ENCODE measurements around the gene COL20A1.

COL20A1 gene

DNA sequence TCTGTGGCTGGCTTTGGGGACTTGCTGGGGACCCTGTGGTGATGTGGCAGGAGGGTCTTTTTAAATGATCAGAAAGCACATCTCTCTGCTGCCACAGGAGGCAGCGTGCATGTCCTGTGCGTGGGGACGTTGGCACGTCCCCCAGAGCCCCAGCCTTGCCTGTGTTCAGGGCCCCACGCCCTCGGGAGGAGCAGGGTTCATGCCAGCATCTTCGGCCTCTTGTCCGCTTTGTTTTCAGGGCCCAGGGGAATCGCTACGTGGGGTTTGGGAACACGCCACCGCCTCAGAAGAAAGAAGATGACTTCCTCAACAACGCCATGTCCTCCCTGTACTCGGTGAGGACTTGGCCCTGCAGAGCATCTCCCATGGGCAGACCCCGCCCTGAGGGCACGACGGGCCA is 14.3 kb upstream of the COL20A1 start:
- FAIRE-seq, result no peak

DNA sequence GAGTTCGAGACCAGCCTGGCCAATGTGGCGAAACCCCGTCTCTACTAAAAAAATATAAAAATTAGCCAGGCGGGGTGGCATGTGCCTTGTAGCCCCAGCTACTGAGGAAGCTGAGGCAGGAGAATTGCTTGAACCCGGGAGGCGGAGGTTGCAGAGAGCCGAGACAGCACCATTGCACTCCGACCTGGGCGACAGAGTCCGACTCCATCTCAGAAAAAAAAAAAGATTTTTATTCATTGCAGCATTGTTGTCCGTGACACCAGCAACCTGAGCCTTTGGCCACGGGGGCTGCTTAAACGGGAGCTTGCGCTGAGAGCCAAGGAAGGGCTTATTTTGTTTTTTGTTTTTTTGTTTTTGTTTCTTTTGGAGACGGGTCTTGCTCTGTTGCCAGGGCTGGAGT is 13.1 kb upstream of the COL20A1 start:
- FAIRE-seq, result no peak

DNA sequence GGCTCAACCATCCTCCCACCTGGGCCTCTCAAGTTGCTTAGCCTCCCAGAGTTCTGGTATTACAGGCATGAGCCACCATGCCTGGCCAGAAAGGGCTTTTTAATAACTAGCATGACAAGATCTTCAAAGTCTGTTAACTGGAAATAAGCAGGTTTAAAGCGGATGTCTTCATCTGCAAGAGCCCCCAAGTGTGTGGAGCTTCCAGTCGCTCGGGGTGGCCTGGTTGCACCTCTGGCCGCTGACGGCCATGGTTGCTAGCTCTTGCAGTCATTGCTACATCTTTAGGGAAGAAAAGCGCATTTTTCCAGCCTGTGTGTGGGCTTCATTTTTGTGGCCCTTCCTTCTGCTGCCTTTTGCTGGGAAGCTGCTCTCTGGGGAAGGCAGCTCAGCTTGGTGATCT is 12.6 kb upstream of the COL20A1 start:
- no peak for FAIRE-seq

DNA sequence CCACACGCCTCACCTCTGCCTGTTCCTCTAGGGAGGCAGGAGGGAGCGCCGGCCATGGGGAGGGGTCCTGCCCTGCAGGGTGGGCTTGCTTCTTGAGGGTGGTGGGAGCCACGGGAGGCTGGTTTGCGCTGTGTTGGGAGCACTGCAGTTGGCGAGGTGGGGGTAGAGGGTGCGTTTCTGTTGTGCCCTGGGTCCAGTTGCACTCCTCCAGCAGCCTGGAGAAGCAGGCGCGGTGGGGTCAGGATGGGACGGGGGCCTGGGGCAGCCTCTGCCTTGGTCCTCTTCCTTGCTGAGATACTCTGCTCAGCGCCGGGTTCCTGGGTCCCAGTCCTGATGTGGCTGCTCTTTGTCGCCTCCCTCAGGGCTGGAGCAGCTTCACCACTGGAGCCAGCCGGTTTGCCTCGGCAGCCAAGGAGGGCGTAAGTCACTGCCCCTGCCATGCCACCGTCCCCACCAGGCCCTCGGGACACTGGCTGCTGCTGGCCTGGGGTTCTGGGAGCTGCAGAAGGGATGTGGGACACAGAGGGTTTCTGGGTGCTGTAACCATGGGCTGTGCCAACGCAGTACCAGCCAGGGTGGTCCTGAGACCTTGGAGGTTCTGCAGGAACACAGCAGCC is 11.9 kb upstream of the COL20A1 start:
- FAIRE-seq, result no peak

DNA sequence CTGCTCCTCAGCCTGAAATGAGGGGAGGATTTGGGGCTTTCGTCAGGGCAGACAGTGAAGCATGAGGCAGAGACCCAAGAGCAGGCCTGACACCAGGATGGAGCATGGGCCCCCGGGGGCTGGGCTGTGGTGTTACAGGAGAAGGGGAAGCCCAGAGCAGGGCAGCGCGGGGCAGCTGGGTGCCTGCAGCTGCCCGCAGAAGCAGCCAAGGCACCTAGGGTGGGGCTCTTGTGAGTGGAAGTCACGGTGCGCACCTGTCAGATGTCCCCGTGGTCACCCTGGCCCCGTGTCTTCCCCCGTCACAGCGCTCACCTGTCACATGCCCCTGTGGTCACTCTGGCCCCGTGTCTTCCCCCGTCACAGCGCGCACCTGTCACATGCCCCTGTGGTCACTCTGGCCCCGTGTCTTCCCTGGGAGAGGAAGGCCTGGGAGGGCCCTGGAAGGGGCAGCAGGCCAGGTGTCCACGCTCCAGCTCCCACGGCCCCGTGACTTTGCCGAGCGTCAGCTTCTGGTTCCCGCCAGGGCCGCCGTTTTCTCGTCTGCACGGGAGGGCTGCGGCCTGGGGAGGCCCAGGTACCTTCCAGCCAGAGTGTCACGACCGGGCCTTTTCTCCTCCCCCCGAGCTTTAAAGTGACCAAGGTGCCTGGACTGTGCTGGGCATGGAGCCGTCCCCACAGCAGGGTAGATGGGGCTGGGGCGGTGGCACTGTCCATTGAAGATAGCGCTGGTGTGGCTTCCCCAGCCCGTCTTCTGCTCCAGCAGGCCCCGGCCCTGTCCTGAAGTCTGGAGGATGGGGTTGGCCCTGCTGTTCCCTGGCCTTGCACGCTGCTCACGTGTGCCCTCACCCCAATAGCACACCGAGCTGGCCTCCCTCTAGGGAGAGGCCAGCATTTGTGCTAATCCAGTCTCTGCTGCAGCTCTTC is 11.0 kb upstream of the COL20A1 start:
- FAIRE-seq, result no peak

DNA sequence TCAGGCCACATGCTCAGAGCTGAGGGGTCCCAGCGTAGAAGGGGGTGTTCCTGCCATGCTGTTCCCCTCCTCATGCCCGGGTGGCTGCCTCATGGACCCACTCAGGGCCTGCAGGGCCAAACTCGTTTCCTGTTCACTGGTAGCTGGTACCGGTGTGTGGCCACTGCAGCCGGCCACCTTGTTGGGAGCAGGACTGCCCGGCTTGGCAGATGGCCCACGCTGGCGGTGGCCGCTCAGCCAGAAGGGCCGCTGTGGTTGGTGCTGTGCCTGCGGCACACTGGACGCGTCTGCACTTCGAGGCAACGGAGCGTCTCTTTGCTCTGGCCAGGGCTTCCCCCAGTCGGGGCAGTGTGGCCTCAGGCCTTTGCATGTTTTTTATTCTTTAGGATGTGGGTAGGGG is 10.0 kb upstream of the COL20A1 start:
- FAIRE-seq, result no peak

DNA sequence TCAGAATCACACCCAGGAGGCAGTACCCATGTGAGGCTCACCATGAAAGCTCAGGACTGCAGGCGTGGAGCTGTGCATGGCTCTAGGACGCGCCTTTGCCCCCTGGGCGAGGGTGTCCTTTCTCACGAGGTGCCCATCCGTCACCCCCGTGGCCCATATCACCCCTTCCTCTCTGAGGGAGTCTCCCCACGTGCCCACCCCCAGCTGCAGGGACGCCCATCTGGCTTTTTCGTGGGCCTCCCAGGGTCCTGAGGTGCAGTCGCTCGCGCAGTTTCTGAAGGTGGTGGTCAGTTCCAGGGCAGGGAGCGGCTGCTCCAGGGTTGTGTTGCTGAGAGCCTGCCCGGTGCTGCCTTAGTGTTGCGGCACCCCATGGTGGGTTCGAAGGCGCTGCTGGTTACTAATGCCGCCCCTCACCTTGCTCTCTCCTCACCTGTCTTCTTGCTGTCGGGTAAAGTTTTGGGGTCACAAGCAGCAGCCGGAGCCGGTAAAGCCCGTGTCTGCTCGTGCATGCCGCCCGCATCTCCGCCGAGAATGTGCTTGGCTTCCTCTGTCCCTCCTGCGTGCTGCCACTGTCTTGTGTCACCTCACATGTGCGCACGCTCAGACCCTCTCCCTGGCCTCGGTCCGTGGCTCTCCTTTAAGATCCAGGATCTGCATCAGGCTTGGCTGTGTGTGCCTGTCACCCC is 9.4 kb upstream of the COL20A1 start:
- no peak for FAIRE-seq

DNA sequence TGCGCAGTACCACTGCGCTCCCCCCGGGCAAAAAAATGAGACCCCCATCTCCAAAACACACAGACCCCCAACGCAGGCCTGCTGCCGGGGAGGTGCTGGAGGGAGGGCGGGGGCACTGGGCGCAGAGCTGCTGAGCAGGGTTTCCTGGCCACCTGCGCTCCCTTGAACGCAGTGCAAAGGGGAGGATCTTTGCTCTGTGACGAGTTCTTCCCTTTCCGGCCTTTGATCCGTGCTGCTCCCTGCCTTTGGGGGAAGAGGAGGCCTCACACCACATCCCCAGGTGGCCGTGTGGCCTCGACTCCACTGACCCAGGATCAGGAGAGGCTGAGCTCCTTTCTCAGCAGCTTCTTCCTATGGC is 8.9 kb upstream of the COL20A1 start:
- FAIRE-seq, result no peak

DNA sequence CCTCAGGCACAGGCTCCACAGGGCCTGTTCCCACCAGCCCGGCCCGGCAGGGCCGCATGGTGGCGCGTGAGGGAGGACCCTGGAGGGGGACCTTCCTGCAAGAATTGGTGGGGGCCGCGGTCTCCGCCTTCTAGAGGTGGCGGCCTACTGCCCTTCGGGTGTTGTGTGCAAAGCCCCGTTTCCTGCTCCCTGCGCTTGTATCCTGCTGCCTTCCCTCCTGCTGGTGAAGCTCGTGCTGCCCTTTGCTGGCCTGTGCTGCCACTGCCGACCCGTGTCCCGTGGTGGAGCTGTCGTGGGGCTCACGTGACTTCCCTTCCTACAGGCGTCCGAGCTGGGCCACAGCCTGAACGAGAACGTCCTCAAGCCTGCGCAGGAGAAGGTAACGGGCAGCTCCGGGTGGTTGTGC is 8.4 kb upstream of the COL20A1 start:
- no peak for FAIRE-seq

DNA sequence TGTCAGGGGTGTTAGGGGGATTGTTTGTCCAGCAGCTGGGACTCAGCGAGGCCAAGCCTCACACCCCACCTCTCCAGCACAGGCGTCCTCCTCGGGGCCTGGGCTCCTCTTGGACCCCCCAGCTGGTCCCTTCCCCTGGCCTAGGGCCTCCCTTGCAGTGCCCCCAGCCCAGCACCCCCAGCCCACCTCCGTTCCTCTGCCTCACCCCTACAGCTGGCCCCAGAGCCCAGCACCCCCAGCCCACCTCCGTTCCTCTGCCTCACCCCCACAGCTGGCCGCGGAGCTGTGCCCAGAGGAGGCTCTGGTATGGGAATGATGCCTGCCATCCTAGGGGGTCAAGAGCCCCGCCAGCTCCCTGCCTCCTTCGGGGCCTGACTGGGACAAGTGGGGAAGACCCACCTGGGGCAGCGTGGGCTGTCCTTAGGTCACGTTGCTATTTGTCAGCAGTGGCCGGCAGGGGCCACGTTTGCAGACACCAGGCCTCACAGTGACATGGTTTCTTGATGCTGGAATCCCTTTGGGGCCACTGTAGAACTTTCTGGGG is 7.9 kb upstream of the COL20A1 start:
- no peak for FAIRE-seq

DNA sequence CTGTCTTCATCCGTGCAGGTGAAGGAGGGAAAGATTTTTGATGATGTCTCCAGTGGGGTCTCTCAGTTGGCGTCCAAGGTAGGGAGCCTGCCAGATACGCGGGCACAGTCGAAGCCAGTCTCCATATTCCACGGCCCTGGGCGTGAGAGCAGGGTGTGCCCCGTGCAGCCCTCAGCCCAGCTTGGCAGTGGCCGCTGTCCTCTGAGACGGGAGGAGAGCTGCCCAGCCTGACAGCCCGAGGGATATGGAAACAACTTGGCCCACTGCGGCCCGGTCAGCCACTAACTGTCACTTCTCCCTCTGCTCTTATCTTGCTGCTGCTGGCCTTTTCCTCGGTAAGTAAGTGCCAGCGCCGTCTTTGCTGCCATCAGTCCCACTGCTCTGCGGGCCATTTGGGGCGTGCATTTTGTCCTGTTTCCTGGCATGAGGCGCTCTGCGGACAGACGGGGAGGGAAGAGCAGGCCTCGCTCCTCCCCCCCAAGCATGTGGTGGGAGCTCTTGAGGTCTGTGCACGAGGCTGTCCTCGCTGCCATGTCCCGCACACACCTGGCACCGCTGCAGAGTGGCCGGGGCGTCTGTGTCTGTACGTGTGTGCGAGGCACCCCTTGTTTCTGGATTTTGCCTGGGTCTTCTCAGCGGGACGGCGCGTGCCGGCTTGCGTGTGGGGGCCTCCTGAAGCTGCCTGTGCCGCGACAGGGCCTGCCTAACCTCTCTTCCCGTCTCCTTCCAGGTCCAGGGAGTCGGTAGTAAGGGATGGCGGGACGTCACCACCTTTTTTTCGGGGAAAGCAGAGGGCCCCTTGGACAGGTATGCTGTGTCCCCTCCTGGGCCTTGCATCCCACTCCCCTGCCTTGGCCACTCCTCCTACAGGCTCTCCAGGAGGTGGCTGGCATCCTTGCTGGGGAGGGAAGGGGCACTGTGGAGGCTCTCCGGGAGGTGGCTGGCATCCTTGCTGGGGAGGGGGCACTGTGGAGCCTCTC is 7.1 kb upstream of the COL20A1 start:
- FAIRE-seq, result no peak

DNA sequence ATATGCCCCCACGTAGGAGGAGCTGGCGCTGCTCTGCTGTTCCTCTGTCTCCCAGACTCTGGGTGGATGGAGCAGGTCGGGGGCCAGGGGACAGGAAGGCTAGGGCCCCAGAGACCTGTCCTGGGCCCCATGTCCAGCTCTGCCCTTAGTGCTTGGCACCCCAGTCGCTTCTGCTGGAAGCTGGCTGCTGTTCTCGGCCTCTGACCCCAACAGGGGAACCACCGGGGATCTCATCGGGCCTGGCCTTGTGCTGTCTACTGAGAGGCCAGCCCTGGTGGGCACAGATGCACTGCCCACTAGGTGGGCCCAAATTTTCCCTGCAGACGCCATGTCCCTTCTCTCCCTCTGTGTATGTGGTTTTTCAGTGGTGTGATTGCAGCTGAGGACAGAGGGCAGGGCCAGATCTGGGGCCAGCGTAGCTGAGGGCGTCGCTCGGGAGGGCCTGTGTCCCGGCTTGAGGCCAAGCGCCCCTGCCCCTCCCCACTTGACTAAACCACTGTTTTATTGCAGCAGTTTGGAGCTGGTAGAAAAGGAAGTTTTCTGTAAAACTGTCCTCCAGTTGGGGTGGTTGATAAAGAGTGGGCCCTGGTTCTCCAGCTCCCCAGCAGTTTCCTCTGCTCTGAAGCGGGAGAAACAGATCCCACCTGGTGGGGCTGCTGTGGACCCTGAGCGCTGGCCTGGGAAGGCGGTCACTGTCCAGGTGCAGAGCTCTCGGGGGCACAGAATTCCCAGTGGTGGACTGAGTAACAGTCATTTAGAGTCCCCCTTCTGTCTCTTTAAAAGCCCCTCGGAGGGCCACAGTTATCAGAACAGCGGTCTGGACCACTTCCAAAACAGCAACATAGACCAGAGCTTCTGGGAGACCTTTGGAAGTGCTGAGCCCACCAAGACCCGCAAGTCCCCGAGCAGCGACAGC is 5.9 kb upstream of the COL20A1 start:
- FAIRE-seq, result no peak

DNA sequence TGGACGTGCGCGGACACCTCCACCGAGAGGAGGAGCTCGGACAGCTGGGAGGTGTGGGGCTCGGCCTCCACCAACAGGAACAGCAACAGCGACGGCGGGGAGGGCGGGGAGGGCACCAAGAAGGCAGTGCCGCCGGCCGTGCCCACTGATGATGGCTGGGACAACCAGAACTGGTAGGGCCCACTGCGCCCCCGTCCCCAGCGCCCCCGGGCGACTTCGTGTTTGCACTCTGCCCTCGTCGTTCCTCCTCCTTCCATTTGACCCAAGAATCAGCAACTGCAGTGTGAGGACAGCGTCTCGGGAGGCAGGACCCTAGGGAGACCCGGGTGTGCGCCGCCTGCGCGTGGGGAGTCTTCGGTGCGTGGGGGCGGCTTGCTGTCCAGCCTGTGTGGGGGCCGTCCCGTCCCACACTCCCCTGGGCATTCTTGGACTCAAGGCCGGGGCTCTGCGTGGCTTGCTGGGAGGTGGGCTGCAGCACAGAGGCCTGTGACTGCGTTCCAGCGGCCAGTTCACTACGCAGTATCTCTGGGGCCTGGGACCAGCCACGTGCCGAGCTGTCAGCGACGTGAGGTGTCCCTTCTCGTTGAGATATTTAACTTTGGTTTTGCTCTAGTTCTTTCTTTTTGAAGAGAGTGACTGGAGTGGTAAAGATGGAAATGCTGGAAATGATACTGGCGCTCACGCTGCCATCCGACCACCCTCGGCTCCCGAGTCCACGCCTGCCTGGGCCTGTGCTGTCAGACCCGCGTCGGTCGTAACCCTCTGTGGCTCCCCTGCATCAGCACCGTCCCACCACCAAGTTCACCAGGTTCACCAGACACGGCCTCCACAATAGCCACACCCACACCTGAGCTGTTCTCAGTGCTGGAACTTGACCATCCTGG is 5.0 kb upstream of the COL20A1 start:
- no peak for FAIRE-seq

DNA sequence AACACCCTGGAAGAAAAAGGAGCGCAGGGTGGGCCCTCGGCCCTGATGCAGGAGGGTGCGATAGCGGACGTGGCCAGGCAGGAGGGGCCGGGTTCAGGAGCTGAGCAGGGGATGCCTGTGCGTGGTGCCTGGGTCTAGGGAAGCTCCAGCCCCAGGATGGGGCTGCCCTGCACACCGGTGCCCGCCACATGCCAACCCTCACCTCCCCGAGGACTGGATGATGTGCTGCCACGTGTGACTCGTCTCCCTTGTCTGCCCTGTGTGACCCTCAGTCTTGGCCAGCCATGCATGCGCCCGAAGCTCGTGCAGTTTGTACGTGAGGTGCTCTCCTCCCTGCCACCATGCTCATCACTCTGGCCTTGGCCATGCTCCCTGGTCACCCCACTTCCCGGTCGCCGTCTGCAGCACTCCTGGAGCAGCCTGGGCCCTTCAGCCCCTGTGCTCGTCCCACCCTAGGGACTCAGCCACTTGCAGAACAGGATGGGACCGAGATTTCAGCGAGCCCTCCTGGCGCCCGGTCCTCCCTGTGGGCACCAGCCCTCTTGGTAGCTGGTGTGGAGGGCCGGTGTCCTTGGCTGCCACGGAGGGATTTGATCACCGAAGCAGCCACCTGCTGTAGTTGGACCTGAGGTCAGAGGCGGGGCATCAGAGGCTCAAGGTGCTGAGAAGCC is 4.3 kb upstream of the COL20A1 start:
- no peak for FAIRE-seq

DNA sequence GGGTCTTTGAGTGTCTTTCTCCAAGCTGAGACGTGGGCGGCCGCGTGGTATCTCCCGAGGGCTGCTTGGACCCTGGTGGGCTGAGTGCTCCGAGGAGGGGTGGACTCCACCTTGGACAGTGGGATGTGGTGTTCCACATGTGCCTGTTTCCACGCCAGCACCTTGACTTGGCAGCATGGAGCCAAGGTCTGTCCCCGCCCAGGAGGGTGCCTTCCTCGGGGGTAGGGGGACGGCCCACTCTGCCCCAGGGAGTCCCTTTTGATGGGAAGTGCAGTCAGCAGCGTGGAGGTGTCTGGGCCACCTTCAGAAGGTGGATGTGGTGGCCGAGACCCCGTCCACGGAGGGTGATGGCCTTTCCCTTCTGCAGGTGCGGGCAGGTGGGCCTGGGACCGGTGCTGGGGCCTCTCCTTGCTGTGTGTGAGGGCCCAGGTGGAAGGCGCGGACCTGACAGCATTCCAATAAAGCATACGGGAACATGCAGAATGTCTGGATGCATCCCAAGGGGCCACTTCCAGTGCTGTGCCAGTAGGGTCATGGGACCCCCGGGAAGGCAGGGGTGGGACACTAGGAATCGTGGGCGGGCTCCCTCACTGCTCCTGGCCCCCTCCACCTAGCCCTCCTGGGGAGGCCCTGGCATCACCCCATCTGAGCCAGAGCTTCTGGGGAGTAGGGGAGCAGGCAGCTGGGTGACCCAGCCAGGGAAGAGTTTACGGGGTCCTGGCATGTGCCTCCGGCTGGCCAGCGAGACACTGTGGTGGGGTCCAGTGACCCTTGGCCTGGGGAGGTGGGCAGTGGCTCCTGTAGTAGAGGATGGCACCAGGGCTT is 3.5 kb upstream of the COL20A1 start:
- FAIRE-seq, result no peak

DNA sequence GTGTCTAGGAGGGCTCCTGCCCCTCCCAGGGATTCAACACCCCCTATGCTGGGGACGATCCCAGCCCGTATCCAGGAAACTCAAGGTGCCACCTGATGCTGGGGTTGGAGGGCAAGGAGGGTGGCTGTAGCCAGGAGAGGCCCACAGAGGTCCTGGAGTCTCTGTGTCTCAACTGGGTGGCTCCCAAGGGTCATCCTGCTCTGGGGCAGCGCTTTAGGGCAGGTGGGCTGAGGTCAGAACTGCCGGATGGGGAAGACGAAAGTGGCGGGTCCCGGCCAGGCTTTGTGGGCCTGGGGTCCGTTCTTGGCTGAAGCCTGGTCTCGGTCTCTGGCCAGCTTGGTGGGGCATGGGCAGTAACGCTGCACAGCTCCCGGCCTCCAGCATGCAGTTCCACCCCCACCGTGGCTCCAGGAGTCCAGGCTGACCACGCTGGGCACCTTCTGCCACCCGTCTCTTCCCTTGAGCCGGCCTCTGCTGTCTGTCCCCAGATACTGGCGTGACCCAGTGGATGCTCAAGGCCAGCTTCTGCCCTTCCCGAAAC is 2.8 kb upstream of the COL20A1 start:
- FAIRE-seq, result no peak

DNA sequence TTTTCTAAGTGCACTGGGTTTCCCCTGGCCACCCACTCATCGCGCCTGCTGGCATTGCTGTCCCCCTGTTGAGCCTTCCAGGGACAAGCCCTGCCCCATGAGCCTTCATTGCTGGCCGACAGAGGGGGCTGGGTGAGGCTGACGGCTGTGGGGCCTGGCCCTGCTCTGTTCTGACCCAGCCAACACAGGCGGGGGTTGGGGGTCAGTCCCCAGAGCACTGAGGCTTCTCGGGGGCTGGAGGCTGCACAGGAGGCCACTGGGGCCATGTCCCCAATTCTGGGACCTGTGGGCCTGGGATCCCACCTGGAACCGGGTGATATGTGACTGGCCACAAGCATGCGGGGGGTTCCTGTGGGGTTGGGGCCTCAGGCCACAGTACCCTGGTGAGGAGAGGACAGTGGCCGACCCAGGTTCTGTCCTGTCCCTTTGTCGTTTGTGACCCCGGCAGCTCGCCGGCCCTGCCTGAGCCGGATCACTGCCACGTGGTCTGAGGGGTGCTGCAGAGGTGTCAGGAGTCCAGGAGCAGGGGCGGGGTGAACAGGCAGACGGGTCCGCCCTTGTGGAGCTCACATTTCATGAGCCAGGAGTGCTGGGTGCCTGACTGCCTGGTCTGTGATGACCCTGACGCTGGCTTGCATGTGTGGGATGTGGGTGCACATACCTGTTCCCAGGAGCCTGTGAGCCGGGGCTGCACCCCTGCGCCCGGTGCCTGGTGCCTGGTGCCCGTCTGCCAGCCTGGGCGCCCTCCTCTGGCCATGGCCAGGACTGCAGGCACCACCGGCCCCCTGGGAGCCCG is 2.1 kb upstream of the COL20A1 start:
- no peak for FAIRE-seq

DNA sequence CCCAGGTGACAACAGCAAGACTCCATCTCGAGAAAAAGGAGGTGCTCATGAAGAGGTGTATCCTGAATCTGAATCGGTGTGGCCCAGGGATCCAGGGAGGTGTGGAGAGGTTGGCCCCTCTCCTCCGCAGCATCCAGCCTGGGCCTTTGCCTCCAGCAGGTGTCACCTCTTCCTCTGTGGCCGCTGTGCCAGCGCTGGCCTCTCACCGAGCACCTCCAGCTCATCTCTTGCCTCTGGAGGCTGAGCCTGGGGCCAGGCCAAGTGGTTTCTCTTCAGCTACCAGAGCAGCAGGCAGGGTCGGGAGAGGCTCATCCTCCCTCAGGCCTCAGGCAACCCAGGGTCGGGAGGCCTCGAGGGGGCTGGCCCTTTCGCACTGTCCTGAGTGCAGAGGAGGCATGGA is 1.2 kb upstream of the COL20A1 start:
- FAIRE-seq, result no peak
